ENCODE data around the gene REM2. TPM values are rescaled to one million over a fixed set of nuclear protein-coding genes. Genes with fewer than 3 reads are reported as not detected.
A peak's percentile ranks its signal among the peaks of the same experiment; 100 is the strongest.

Gene REM2
- total RNA-seq, 2 experiments from 2014 or later, result 9.2 to 9.4 TPM

GRCh38 chr14:22866874-22867273 is 16.1 kb upstream of the REM2 start:
- Mint-ChIP-seq H3K36me3 (ENCODE audit: low read depth) (peaks cover 8% of the 10 kb centered on the region), H3K9me3 (no peaks in the 10 kb centered on the region), H3K27me3 (no peaks in the 10 kb centered on the region), H3K4me3 (no peak overlapping the region), H3K4me1 (ENCODE audit: low read depth) (peaks cover 30% of the 10 kb centered on the region), H3K27ac (peak overlapping the region; percentile 70)
- no peak for DNase-seq
- no peak for ATAC-seq (ENCODE audit: poor library complexity)
- ChIA-PET CTCF (interaction anchor here (0.9 to 1.5 kb wide), 2 partner anchors 34 to 120 kb away, joined by 3 read pairs; no protein-coding TSS in a partner anchor), POLR2A (no interaction called here)
- intact Hi-C loops (cut with DNase I, micrococcal nuclease), result no loop called here
- Histone ChIP-seq H3K27ac (ENCODE audit: low read depth in 1 of 2, low read length in 2 of 2) (no peak overlapping the region), H3K36me3 (ENCODE audit: insufficient read depth, low read length) (no peaks in the 10 kb centered on the region), H3K4me1 (ENCODE audit: insufficient read depth, low read length) (peaks cover 37% of the 10 kb centered on the region), H3K9me3 (ENCODE audit: control insufficient read depth in 1 of 2, insufficient read depth in 1 of 2, low read length in 2 of 2) (no peaks in the 10 kb centered on the region), H3K27me3 (ENCODE audit: control insufficient read depth in 1 of 2, insufficient read depth in 2 of 2, low read length in 2 of 2) (no peaks in the 10 kb centered on the region), H3K4me3 (ENCODE audit: low read length) (no peak overlapping the region)
- no peak for TF ChIP-seq CTCF (IDR thresholded peaks at IDR 0.05)

- Mint-ChIP-seq H3K27ac (peak overlapping the region; percentile 87), H3K36me3 (ENCODE audit: low read depth) (peaks cover 42% of the 10 kb centered on the region), H3K4me1 (ENCODE audit: low read depth) (peaks cover 40% of the 10 kb centered on the region), H3K4me3 (peak overlapping the region; percentile 86), H3K27me3 (no peaks in the 10 kb centered on the region), H3K9me3 (no peaks in the 10 kb centered on the region)
- Histone ChIP-seq H3K4me1 (ENCODE audit: insufficient read depth, low read length) (peaks cover 58% of the 10 kb centered on the region), H3K4me3 (ENCODE audit: low read length) (peak overlapping the region; percentile 94), H3K36me3 (ENCODE audit: insufficient read depth, low read length) (peaks cover 30% of the 10 kb centered on the region), H3K27me3 (ENCODE audit: control insufficient read depth in 1 of 2, insufficient read depth in 2 of 2, low read length in 2 of 2) (no peaks in the 10 kb centered on the region), H3K9me3 (ENCODE audit: control insufficient read depth in 1 of 2, insufficient read depth in 1 of 2, low read length in 2 of 2) (no peaks in the 10 kb centered on the region), H3K27ac (ENCODE audit: low read depth in 1 of 2, low read length in 2 of 2) (peak overlapping the region; percentile 93 to 98)
- peak in 1 of 14 experiments; percentile 90 for DNase-seq
- no peak for ATAC-seq (ENCODE audit: poor library complexity)
- TF ChIP-seq CTCF (IDR thresholded peaks at IDR 0.05), result no peak
- ChIA-PET POLR2A (interaction anchor here (0.8 to 4.0 kb wide), 23 partner anchors 9 to 1372 kb away, joined by 3 to 97 read pairs (median 8); partner anchors contain the start of genes ACIN1, C14orf119, DAD1 and MMP14), CTCF (interaction anchor here (0.8 to 5.3 kb wide), 8 partner anchors 14 to 301 kb away, joined by 3 to 67 read pairs (median 6); partner anchors contain the start of genes RBM23 and REM2)
- intact Hi-C loops (cut with DNase I, micrococcal nuclease), result loop anchor here (1.0 to 2.0 kb wide), 3 partner anchors 16 to 58 kb away; partner anchors contain the start of genes RBM23 (in 2 of the 2) and PRMT5 (in 1 of the 2)
Observed at GRCh38 chr14:22870811-22871223, 12.2 kb upstream of the REM2 start.

- POLR2A ChIA-PET, result interaction anchor here (0.6 to 4.0 kb wide), 28 partner anchors 9 to 1371 kb away, joined by 3 to 97 read pairs (median 6); partner anchors contain the start of genes ACIN1, AJUBA, C14orf119 and DAD1
Observed at GRCh38 chr14:22871224-22872032, 11.6 kb upstream of the REM2 start, which contains the start of gene LRP10. Gene LRP10, plus strand, starts transcription at chr14:22871740. Its CDS starts 564 bp downstream, at chr14:22872304.

More at GRCh38 chr14:22871224-22872032, 11.6 kb upstream of the REM2 start, which contains the start of gene LRP10:
- H3K27ac ChIP-seq (ENCODE audit: low read depth in 1 of 2, low read length in 2 of 2), result peak within 1 kb of the TSS; percentile 93 to 98
- Mint-ChIP-seq H3K36me3 (ENCODE audit: low read depth) (peaks cover 49% of the 10 kb centered on the region), H3K9me3 (no peaks in the 10 kb centered on the region), H3K4me3 (peak within 1 kb of the TSS; percentile 93), H3K4me1 (ENCODE audit: low read depth) (peaks cover 44% of the 10 kb centered on the region), H3K27ac (peak within 1 kb of the TSS; percentile 87), H3K27me3 (no peaks in the 10 kb centered on the region)
- intact Hi-C loops (cut with DNase I, micrococcal nuclease), result loop anchor here (1.0 to 2.0 kb wide), 6 partner anchors 15 to 57 kb away; partner anchors contain the start of genes RBM23 (in 2 of the 2) and PRMT5 (in 1 of the 2)
- CTCF ChIA-PET, result interaction anchor here (0.5 to 5.3 kb wide), 19 partner anchors 13 to 315 kb away, joined by 3 to 67 read pairs (median 4); partner anchors contain the start of genes PRMT5, RBM23 and REM2
- H3K36me3 ChIP-seq (ENCODE audit: insufficient read depth, low read length), result peaks cover 36% of the 10 kb centered on the region
- no peak for TF ChIP-seq CTCF (IDR thresholded peaks at IDR 0.05)
- H3K9me3 ChIP-seq (ENCODE audit: control insufficient read depth in 1 of 2, insufficient read depth in 1 of 2, low read length in 2 of 2), result no peaks in the 10 kb centered on the region
- ATAC-seq (ENCODE audit: poor library complexity) (peak; percentile 75), DNase-seq (peak; percentile 56 to 87 (median 73))
- peak within 1 kb of the TSS; percentile 94 for H3K4me3 ChIP-seq (ENCODE audit: low read length)
- peaks cover 62% of the 10 kb centered on the region for H3K4me1 ChIP-seq (ENCODE audit: insufficient read depth, low read length)
- H3K27me3 ChIP-seq (ENCODE audit: control insufficient read depth in 1 of 2, insufficient read depth in 2 of 2, low read length in 2 of 2), result no peaks in the 10 kb centered on the region
